ENCODE measurements around the gene RHBDD2.
"Not testable (repeated sequence)": the region's sequence is repeated elsewhere in the genome, so short reads cannot be mapped to it uniquely, and the experiment has no call there.

RHBDD2 gene

DNA sequence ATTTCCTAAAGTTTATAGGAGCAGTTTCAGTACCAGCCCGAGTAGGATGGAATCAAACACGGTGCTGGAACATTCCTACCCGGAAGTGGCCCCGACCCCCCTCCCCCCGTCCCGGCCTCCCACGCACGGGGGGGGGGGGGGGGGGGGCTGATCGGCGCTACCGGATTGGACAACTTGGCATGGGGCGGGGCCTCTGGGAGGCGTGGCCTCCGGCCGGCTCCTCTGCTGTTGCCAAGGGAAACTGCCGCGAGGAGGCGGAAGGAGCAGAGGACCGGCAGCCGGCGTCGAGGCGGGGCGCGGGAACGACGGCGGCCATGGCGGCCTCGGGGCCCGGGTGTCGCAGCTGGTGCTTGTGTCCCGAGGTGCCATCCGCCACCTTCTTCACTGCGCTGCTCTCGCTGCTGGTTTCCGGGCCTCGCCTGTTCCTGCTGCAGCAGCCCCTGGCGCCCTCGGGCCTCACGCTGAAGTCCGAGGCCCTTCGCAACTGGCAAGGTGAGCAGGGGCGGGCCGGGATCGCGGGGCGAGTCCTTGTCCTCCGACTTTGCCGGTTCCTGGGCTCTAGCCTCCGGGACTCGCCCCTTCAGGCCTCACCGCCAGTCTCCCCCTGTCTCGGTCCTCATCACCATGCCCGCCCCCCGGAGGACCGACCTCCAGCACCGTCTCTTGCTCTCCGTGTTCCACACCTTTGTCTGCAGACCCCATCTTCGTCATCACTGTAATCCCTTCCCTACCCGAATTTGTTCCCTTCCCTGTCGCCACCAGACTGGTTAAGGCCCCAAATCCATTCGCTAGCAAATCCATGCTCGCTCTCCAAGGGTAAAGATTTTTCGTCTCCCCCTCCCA is at the start of gene RHBDD2:
Gene RHBDD2, plus strand, starts transcription at position 266 of the 843 bp plus-strand sequence. Its CDS starts 49 bp downstream, at position 315.
- TF ChIP-seq YY1 (IDR thresholded peaks at IDR 0.05; ENCODE audit: insufficient read depth, insufficient read length) (peak; percentile 45), SUZ12 (IDR thresholded peaks at IDR 0.05; ENCODE audit: extremely low read depth, insufficient read depth, insufficient read length) (no peak)
- DNase-seq (ENCODE audit: low read depth, low spot score): peak; percentile 90

DNA sequence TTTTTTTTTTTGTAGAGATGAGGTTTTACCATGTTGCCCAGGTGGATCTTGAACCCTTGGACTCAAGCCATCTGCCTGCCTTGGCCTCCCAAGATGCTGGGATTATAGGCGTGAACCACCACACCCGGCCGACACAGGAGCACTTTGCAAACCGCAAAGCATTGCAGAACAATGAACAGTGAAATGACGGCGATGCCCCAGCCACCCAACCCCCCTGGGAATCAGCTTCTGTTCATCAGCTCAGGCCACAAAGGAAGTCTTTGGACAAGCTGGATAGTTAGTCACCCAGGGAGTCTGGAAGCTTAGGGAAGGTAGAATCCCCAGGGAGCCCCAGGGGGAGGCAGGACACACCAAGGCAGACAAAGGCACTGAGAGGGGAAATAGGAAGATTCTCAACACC is 49.2 kb upstream of the RHBDD2 start:
- H3K36me3 ChIP-seq (ENCODE audit: insufficient read depth, insufficient read length, low read length); H3K9ac ChIP-seq (ENCODE audit: insufficient read length, low read depth); H3K4me3 ChIP-seq (ENCODE audit: insufficient read length, low read depth); H3K4me1 ChIP-seq (ENCODE audit: insufficient read depth, insufficient read length); H3K9me3 ChIP-seq (ENCODE audit: insufficient read depth, low read length): not testable (repeated sequence)
- H3K27me3 ChIP-seq (ENCODE audit: insufficient read depth, insufficient read length): peaks cover 11% of the 10 kb centered on the region
- DNase-seq (ENCODE audit: low read depth, low spot score): peak; percentile 15

More for the DNA sequence above, at the start of gene RHBDD2:
- Histone ChIP-seq H3K4me3 (ENCODE audit: insufficient read length, low read depth) (peak within 1 kb of the TSS; percentile 90), H3K36me3 (ENCODE audit: insufficient read depth, insufficient read length, low read length) (peaks cover 32% of the 10 kb centered on the region), H3K9me3 (ENCODE audit: insufficient read depth, low read length) (no peaks in the 10 kb centered on the region), H3K4me1 (ENCODE audit: insufficient read depth, insufficient read length) (peaks cover 7% of the 10 kb centered on the region), H3K9ac (ENCODE audit: insufficient read length, low read depth) (peak within 1 kb of the TSS; percentile 97), H3K27me3 (ENCODE audit: insufficient read depth, insufficient read length) (no peaks in the 10 kb centered on the region)

DNA sequence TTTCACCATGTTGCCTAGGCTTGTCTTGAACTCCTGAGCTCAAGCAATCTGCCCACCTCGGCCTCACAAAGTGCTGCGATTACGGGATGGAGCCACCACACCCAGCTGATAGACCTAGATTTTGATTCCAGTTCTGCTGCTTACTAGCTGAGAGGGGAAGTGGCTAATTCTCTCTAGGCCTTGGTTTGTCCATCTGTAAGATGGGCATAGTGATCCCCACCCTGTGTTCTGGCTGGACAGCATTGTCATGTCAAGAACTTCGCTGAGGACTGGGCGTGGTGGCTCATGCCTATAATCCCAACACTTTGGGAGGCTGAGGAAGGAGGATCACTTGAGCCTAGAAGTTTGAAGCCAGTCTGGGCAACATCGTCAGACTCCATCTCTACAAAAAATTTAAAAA is 47.9 kb upstream of the RHBDD2 start:
- Histone ChIP-seq H3K27me3 (ENCODE audit: insufficient read depth, insufficient read length) (peaks cover 11% of the 10 kb centered on the region), H3K9ac (ENCODE audit: insufficient read length, low read depth) (no peak overlapping the region), H3K4me1 (ENCODE audit: insufficient read depth, insufficient read length) (peaks cover 2% of the 10 kb centered on the region), H3K4me3 (ENCODE audit: insufficient read length, low read depth) (no peak overlapping the region), H3K9me3 (ENCODE audit: insufficient read depth, low read length) (no peaks in the 10 kb centered on the region), H3K36me3 (ENCODE audit: insufficient read depth, insufficient read length, low read length) (no peaks in the 10 kb centered on the region)
- DNase-seq (ENCODE audit: low read depth, low spot score): no peak
- TF ChIP-seq SUZ12 (IDR thresholded peaks at IDR 0.05; ENCODE audit: extremely low read depth, insufficient read depth, insufficient read length) (no peak), YY1 (IDR thresholded peaks at IDR 0.05; ENCODE audit: insufficient read depth, insufficient read length) (no peak), ZNF274 (IDR thresholded peaks at IDR 0.05; ENCODE audit: low read depth, low read length) (no peak)

DNA sequence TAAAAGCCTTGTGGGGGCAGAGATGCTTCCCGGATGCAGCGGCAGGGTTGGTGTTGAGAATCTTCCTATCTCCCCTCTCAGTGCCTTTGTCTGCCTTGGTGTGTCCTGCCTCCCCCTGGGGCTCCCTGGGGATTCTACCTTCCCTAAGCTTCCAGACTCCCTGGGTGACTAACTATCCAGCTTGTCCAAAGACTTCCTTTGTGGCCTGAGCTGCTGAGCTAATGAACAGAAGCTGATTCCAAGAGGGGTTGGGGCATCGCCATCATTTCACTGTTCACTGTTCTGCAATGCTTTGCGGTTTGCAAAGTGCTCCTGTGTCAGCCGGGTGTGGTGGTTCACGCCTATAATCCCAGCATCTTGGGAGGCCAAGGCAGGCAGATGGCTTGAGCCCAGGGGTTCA is 45.2 kb upstream of the RHBDD2 start:
- H3K27me3 ChIP-seq (ENCODE audit: insufficient read depth, insufficient read length); H3K4me1 ChIP-seq (ENCODE audit: insufficient read depth, insufficient read length); H3K9ac ChIP-seq (ENCODE audit: insufficient read length, low read depth); H3K36me3 ChIP-seq (ENCODE audit: insufficient read depth, insufficient read length, low read length); H3K9me3 ChIP-seq (ENCODE audit: insufficient read depth, low read length); H3K4me3 ChIP-seq (ENCODE audit: insufficient read length, low read depth); DNase-seq (ENCODE audit: low read depth, low spot score): not testable (repeated sequence)

DNA sequence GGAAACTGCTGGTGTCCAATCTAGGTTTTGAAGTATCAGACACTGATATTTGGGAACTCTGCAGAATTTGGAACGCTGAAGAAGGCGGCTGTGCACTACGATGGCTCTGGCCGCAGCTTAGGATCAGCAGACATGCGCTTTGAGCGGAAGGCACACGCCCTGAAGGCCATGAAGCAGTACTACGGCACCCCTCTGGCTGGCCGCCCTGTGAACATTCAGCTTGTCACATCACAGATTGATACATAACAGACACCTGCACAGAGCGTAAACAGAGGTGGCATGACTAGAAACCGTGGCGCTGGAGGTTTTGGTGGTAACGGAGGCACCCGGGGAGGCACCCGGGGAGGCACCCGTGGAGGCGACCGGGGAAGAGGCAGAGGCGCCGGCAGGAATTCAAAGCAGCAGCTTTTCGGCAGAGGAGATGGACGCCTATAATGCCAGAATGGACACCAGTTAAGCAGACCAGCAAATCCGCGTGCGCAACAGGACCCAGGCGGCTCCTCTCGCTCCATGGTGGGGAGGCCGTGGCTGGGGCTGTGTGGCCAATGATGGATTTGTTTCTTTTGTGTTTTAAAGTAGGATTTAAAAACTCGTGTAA is 43.0 kb upstream of the RHBDD2 start:
- H3K36me3 ChIP-seq (ENCODE audit: insufficient read depth, insufficient read length, low read length): no peaks in the 10 kb centered on the region
- H3K4me3 ChIP-seq (ENCODE audit: insufficient read length, low read depth): no peak overlapping the region
- H3K27me3 ChIP-seq (ENCODE audit: insufficient read depth, insufficient read length): peaks cover 2% of the 10 kb centered on the region
- DNase-seq (ENCODE audit: low read depth, low spot score): no peak
- peaks cover under 1% of the 10 kb centered on the region for H3K4me1 ChIP-seq (ENCODE audit: insufficient read depth, insufficient read length)
- H3K9me3 ChIP-seq (ENCODE audit: insufficient read depth, low read length): no peaks in the 10 kb centered on the region
- no peak overlapping the region for H3K9ac ChIP-seq (ENCODE audit: insufficient read length, low read depth)
- no peak for TF ChIP-seq YY1 (IDR thresholded peaks at IDR 0.05; ENCODE audit: insufficient read depth, insufficient read length)
- no peak for TF ChIP-seq SUZ12 (IDR thresholded peaks at IDR 0.05; ENCODE audit: extremely low read depth, insufficient read depth, insufficient read length)
- no peak for TF ChIP-seq ZNF274 (IDR thresholded peaks at IDR 0.05; ENCODE audit: low read depth, low read length)

DNA sequence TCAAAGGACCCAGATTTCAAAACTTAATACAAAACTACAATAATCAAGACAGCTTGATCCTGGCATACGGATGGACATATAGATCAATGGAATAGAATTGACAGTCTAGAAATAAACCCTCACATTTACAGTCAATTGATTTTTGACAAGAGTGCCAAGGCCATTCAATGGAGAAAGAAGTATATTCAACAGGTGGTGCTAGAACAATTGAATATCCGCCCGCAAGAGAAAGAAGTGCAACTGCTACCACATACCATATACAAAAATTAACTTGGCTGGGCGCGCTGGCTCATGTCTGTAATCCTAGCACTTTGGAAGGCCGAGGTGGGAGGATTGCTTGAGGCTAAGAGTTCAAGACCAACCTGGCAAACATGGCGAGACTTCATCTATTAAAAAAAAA is 42.0 kb upstream of the RHBDD2 start:
- Histone ChIP-seq H3K4me3 (ENCODE audit: insufficient read length, low read depth) (no peak overlapping the region), H3K9me3 (ENCODE audit: insufficient read depth, low read length) (no peaks in the 10 kb centered on the region), H3K36me3 (ENCODE audit: insufficient read depth, insufficient read length, low read length) (no peaks in the 10 kb centered on the region), H3K27me3 (ENCODE audit: insufficient read depth, insufficient read length) (peaks cover 2% of the 10 kb centered on the region), H3K9ac (ENCODE audit: insufficient read length, low read depth) (no peak overlapping the region), H3K4me1 (ENCODE audit: insufficient read depth, insufficient read length) (no peaks in the 10 kb centered on the region)
- TF ChIP-seq YY1 (IDR thresholded peaks at IDR 0.05; ENCODE audit: insufficient read depth, insufficient read length) (no peak), ZNF274 (IDR thresholded peaks at IDR 0.05; ENCODE audit: low read depth, low read length) (no peak), SUZ12 (IDR thresholded peaks at IDR 0.05; ENCODE audit: extremely low read depth, insufficient read depth, insufficient read length) (no peak)
- no peak for DNase-seq (ENCODE audit: low read depth, low spot score)

DNA sequence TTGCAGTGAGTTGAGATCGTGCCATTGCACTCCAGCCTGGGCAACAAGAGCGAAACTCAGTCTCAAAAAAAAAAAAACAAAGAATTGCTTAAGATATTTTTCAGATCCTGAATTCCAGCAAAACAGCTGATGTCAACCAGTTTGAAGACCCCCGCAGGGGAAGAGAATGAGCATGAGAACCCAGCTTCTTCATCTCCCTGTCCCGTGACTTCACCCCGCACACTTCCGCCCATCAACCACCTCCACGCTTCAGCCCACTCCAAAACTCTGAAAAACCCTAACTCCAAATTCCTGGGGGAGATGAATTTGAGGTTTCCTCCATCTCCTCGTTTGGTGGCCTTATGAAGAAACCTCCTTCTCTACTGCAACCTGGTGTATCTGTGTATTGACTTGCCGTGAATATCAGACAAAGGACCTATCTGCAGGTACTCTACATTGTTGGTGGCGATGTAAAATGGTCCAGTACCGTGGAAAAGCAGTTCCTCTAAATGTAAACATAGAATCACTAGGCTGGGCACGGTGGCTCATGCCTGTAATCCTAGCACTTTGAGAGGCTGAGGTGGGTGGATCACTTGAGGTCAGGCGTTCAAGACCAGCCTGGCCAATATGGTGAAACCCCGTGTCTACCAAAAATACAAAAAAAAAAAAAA is 40.4 kb upstream of the RHBDD2 start:
- DNase-seq (ENCODE audit: low read depth, low spot score); H3K36me3 ChIP-seq (ENCODE audit: insufficient read depth, insufficient read length, low read length); H3K27me3 ChIP-seq (ENCODE audit: insufficient read depth, insufficient read length); H3K9me3 ChIP-seq (ENCODE audit: insufficient read depth, low read length); H3K9ac ChIP-seq (ENCODE audit: insufficient read length, low read depth); H3K4me3 ChIP-seq (ENCODE audit: insufficient read length, low read depth); H3K4me1 ChIP-seq (ENCODE audit: insufficient read depth, insufficient read length): not testable (repeated sequence)

Data from NT2/D1 (cell line).